ENCODE measurements around the gene FOSL1.

- TF ChIP-seq CTCF (optimal IDR thresholded peaks at IDR 0.05 in 1 of 3, IDR thresholded peaks at IDR 0.05 in 1 of 3, conservative IDR thresholded peaks at IDR 0.05 in 1 of 3; ENCODE audit: extremely low read depth in 1 of 3, insufficient read depth in 2 of 3, low read length in 3 of 3) (peak; percentile 84 to 92 (median 91)), EZH2 (IDR thresholded peaks at IDR 0.05; ENCODE audit: low read length) (no peak)
Measured at GRCh38 chr11:65860278-65861164, 39.7 kb downstream of the FOSL1 start, which contains the start of gene MUS81.

All from keratinocyte (primary cell).